Lung (tissue), 12 donors: Measurements from ENCODE around the gene RELT. TPM values are rescaled to one million over a fixed set of nuclear protein-coding genes. Genes with fewer than 3 reads are reported as not detected.

Experiments used
- ATAC-seq: fragments of 200-7000 bp; cut with Tn5 transposase; one replicate; pipeline ENCODE4 v1.9.1; 2020; ENCODE audit warnings: moderate number of reproducible peaks; ENCODE audit not compliant: insufficient read depth, low FRiP score
- DNase-seq, 3 donors: peaks; one replicate each; pipeline ENCODE4 v3.0.0-alpha.2; 2013 to 2017
- H3K27ac ChIP-seq, 2 donors: one replicate each; pipeline ENCODE4 v1.5.1; 2013; ENCODE audit warnings: mild to moderate bottlenecking in 2 of 2, moderate library complexity in 2 of 2, control low read depth in 1 of 2, inconsistent platforms in 1 of 2, low read depth in 1 of 2, low read length in 1 of 2
- H3K27me3 ChIP-seq, 3 donors: one replicate each; pipeline ENCODE4 v1.5.1; 2013; ENCODE audit warnings: low read length in 2 of 3; ENCODE audit not compliant: control insufficient read depth in 3 of 3, insufficient read depth in 3 of 3
- H3K36me3 ChIP-seq, 4 donors: one replicate each; pipeline ENCODE4 v1.5.1; 2013; ENCODE audit warnings: low read length in 4 of 4, mild to moderate bottlenecking in 1 of 4, moderate library complexity in 1 of 4; ENCODE audit not compliant: control insufficient read depth in 4 of 4, insufficient read depth in 4 of 4
- H3K4me1 ChIP-seq, 5 donors: one replicate each; pipeline ENCODE4 v1.5.1; 2013; ENCODE audit warnings: low read length in 5 of 5, mild to moderate bottlenecking in 2 of 5, moderate library complexity in 1 of 5; ENCODE audit not compliant: control insufficient read depth in 5 of 5, insufficient read depth in 5 of 5
- H3K4me3 ChIP-seq: one replicate; pipeline ENCODE4 v1.5.1; 2013; ENCODE audit warnings: mild to moderate bottlenecking, control low read depth, moderate library complexity
- H3K9ac ChIP-seq, 2 donors: one replicate each; pipeline ENCODE4 v1.5.1; 2013; ENCODE audit warnings: low read length in 2 of 2, control low read depth in 1 of 2; ENCODE audit not compliant: insufficient read depth in 1 of 2
- H3K9me3 ChIP-seq, 4 donors: one replicate each; pipeline ENCODE4 v1.5.1; 2013; ENCODE audit warnings: low read length in 3 of 4, mild to moderate bottlenecking in 1 of 4, moderate library complexity in 1 of 4; ENCODE audit not compliant: control insufficient read depth in 4 of 4, insufficient read depth in 3 of 4
- CTCF ChIP-seq: IDR thresholded peaks from 2 replicates; pipeline ENCODE4 v1.5.1; 2012; ENCODE audit warnings: mild to moderate bottlenecking; ENCODE audit errors: control extremely low read depth, extremely low read depth
- WGBS, 2 donors: extraction: QIAGEN DNeasy Blood & Tissue Kit; methylation state at CpG; one replicate each; pipeline ENCODE4 v1.1.7; 2013; 5-methylcytosine and 5-hydroxymethylcytosine counted together
- polyA plus RNA-seq, 2 donors: library from polyadenylated mRNA; stranded (reverse); fragments of 200-250 nt; gene quantifications; one replicate each; pipeline ENCODE4 v1.2.1, GENCODE V29; 2013
- total RNA-seq, 2 donors: library from RNA; depleted of rRNA in 1 of 2; stranded (reverse); fragments of >200 nt in 1 of 2; gene quantifications; one replicate each; pipeline ENCODE4 v1.2.1, GENCODE V29; 2014 to 2021
- donor health status: control.
- donor health status: control.
- donor health status: Bipolar disorder and iron deficiency.
- donor health status: healthy.
- donor health status: DM: yes; HTN: yes; CAD: no.

RELT gene
- total and polyA plus RNA-seq, 4 donors = 6.0 to 25.4 (median 16.1) TPM

- peaks cover 0 to 15% (median 12%) of the 10 kb centered on the region in 5 donors for H3K4me1 ChIP-seq
- 87 to 92% methylated on average over 5 of the region's 5 CpGs for WGBS, 2 donors
- no peaks in the 10 kb centered on the region for H3K27me3 ChIP-seq
- no peaks in the 10 kb centered on the region for H3K36me3 ChIP-seq
- no peak overlapping the region for H3K4me3 ChIP-seq
- H3K9me3 ChIP-seq = no peaks in the 10 kb centered on the region
- no peak for TF ChIP-seq CTCF
- DNase-seq = peak in 2 of 3 donors; percentile 16 to 32
- no peak overlapping the region for H3K9ac ChIP-seq
- H3K27ac ChIP-seq = no peak overlapping the region
- no peak for ATAC-seq
Measured at GRCh38 chr11:73439002-73439843, 63.0 kb downstream of the RELT start.

DNA sequence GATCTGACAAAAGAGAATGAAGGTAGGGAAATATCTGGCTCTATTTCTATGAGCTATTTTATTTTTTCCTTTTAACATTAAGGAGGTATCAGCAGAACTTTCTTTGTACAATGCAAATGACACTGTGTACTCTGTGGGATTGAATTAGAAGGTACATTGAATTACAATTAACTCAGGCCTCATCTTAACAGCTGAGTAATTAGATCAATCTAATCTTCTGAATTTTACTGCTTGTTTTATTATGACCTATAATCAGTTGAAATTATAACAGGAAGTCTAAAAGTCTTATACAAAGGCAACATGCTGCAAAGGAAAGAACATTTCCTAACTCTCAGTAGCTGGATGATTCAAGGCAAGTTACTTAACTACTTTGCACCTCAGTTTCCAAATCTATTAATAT lies 69.8 kb downstream of the RELT start:
- no peak overlapping the region for H3K9ac ChIP-seq
- TF ChIP-seq CTCF = no peak
- DNase-seq = no peak
- H3K27me3 ChIP-seq = no peaks in the 10 kb centered on the region
- no peak overlapping the region for H3K4me3 ChIP-seq
- no peaks in the 10 kb centered on the region for H3K36me3 ChIP-seq
- H3K9me3 ChIP-seq = no peaks in the 10 kb centered on the region
- peaks cover 0 to 16% (median 0%) of the 10 kb centered on the region in 5 donors for H3K4me1 ChIP-seq
- ATAC-seq = no peak
- no peak overlapping the region for H3K27ac ChIP-seq

- H3K9me3 ChIP-seq = no peaks in the 10 kb centered on the region
- H3K9ac ChIP-seq = no peak overlapping the region
- no peak for DNase-seq
- no peak for TF ChIP-seq CTCF
- no peak for ATAC-seq
- no peaks in the 10 kb centered on the region for H3K36me3 ChIP-seq
- peaks cover 0 to 18% (median 0%) of the 10 kb centered on the region in 5 donors for H3K4me1 ChIP-seq
- no peak overlapping the region for H3K27ac ChIP-seq
- H3K4me3 ChIP-seq = no peak overlapping the region
- H3K27me3 ChIP-seq = no peaks in the 10 kb centered on the region
- WGBS, 2 donors = 84 to 91% methylated on average over 2 of the region's 2 CpGs
Measured at GRCh38 chr11:73446766-73447165, 70.6 kb downstream of the RELT start.

Other genes with a start within 250 kb of the RELT start
- 10 to 100 TPM; 41.0 to 41.6 TPM for gene FCHSD2, start 234.1 kb upstream of the RELT start, total RNA-seq
- gene FCHSD2, start 234.1 kb upstream of the RELT start, polyA plus RNA-seq = 10 to 100 TPM; 14.7 to 24.2 TPM
- 10 to 100 TPM in 1 of 2 donors, 1 to 10 TPM in 1; 3.8 to 13.0 TPM for gene P2RY2, start 158.1 kb upstream of the RELT start, total RNA-seq
- gene P2RY2, start 158.1 kb upstream of the RELT start, polyA plus RNA-seq = 1 to 10 TPM; 3.1 to 9.1 TPM
- gene P2RY6, start 104.1 kb upstream of the RELT start, total RNA-seq = 1 to 10 TPM; 3.1 to 4.2 TPM
- gene P2RY6, start 104.1 kb upstream of the RELT start, polyA plus RNA-seq = 10 to 100 TPM in 1 of 2 donors, 1 to 10 TPM in 1; 3.0 to 13.0 TPM
- 10 to 100 TPM; 67.6 to 74.6 TPM for gene ARHGEF17, start 68.1 kb upstream of the RELT start, total RNA-seq
- gene ARHGEF17, start 68.1 kb upstream of the RELT start, polyA plus RNA-seq = 10 to 100 TPM; 27.9 to 39.4 TPM
- 10 to 100 TPM; 24.5 to 25.5 TPM for gene FAM168A, start 221.7 kb downstream of the RELT start, total RNA-seq
- 1 to 10 TPM; 6.7 to 9.7 TPM for gene FAM168A, start 221.7 kb downstream of the RELT start, polyA plus RNA-seq